HepG2 (cell line): ENCODE data around the gene MBD5. TPM values are rescaled to one million over a fixed set of nuclear protein-coding genes. Genes with fewer than 3 reads are reported as not detected.

Experiments used
- AGO2 ChIP-seq: fragments of 200-400 bp; formaldehyde crosslinking; optimal IDR thresholded peaks from 2 replicates; pipeline ENCODE3; 2017; ENCODE audit warnings: mild to moderate bottlenecking, low read depth, low read length, moderate library complexity
- ATAD3A ChIP-seq: sonication (generic); formaldehyde crosslinking; IDR thresholded peaks from 2 replicates; pipeline ENCODE4 v1.4.0; 2020; ENCODE audit warnings: missing genetic modification reagents
- CSRNP2 ChIP-seq: sonication (generic); formaldehyde crosslinking; conservative IDR thresholded peaks from 2 replicates; pipeline ENCODE4 v1.8.0; 2022; ENCODE audit warnings: low read depth, missing genetic modification reagents
- EHMT2 ChIP-seq: fragments of 200-600 bp; sonication (generic); IDR thresholded peaks from 2 replicates; pipeline ENCODE4 v1.7.0; 2017; ENCODE audit warnings: antibody characterized with exemption, low read depth, low read length, borderline replicate concordance
- GFI1 ChIP-seq: sonication (generic); formaldehyde crosslinking; IDR thresholded peaks from 2 replicates; pipeline ENCODE4 v1.5.0; 2020; ENCODE audit warnings: missing genetic modification reagents, mild to moderate bottlenecking, borderline replicate concordance
- IKZF4 ChIP-seq: sonication (generic); formaldehyde crosslinking; IDR thresholded peaks from 2 replicates; pipeline ENCODE4 v1.5.1; 2020; ENCODE audit warnings: borderline replicate concordance, mild to moderate bottlenecking, low read depth, missing genetic modification reagents; ENCODE audit errors: not compliant biosample characterization
- NFE2 ChIP-seq: sonication (generic); formaldehyde crosslinking; IDR thresholded peaks from 2 replicates; pipeline ENCODE4 v1.4.0; 2020; ENCODE audit warnings: missing genetic modification reagents
- NR2F6 ChIP-seq, 2 experiments: IDR thresholded peaks; 2 replicates each; pipeline ENCODE4 v1.6.1; 2016; ENCODE audit warnings: antibody characterized with exemption in 1 of 2, mild to moderate bottlenecking in 1 of 2
- RXRB ChIP-seq: IDR thresholded peaks from 2 replicates; pipeline ENCODE4 v1.6.1; 2016; ENCODE audit warnings: borderline replicate concordance, missing genetic modification reagents, missing compliant biosample characterization
- SAFB2 ChIP-seq: sonication (generic); formaldehyde crosslinking; IDR thresholded peaks from 2 replicates; pipeline ENCODE4 v1.5.1; 2020; ENCODE audit warnings: missing genetic modification reagents, low read depth, mild to moderate bottlenecking, borderline replicate concordance
- SNAPC4 ChIP-seq: sonication (generic); formaldehyde crosslinking; IDR thresholded peaks from 2 replicates; pipeline ENCODE4 v1.4.0; 2020; ENCODE audit warnings: mild to moderate bottlenecking, missing genetic modification reagents
- STAT5B ChIP-seq: sonication (generic); formaldehyde crosslinking; IDR thresholded peaks from 2 replicates; pipeline ENCODE4 v1.4.0; 2020; ENCODE audit warnings: missing genetic modification reagents
- SUZ12 ChIP-seq: fragments of 150-350 bp; IDR thresholded peaks from 2 replicates; pipeline ENCODE4 v1.6.1; 2014; ENCODE audit warnings: low read depth, low read length
- ZKSCAN8 ChIP-seq: IDR thresholded peaks from 2 replicates; pipeline ENCODE4 v1.6.1; 2016; ENCODE audit warnings: borderline replicate concordance, missing genetic modification reagents, missing compliant biosample characterization
- ZNF326 ChIP-seq: sonication (generic); formaldehyde crosslinking; IDR thresholded peaks from 2 replicates; pipeline ENCODE4 v1.4.0; 2020; ENCODE audit warnings: missing genetic modification reagents, borderline replicate concordance
- ZNF512B ChIP-seq: sonication (generic); formaldehyde crosslinking; IDR thresholded peaks from 2 replicates; pipeline ENCODE4 v1.5.1; 2020; ENCODE audit warnings: missing genetic modification reagents, mild to moderate bottlenecking, borderline replicate concordance
- ZNF7 ChIP-seq: IDR thresholded peaks from 2 replicates; pipeline ENCODE4 v1.6.1; 2016; ENCODE audit warnings: missing biosample characterization, missing genetic modification reagents
- ZZZ3 ChIP-seq: sonication (generic); formaldehyde crosslinking; IDR thresholded peaks from 2 replicates; pipeline ENCODE4 v1.4.0; 2020; ENCODE audit warnings: missing genetic modification reagents, mild to moderate bottlenecking, borderline replicate concordance
- polyA plus RNA-seq, 8 experiments: library from polyadenylated mRNA; depleted of rRNA in 3 of 8; stranded (reverse) in 7 of 8; unstranded in 1 of 8; fragments of >200 nt; fragmentation: Illumina TruSeq in 4 of 8; extraction: Trizol in 4 of 8; gene quantifications; 2 replicates each; pipeline versions ENCODE4 v1.2.1 to v1.2.3, GENCODE V29; 2011 to 2016; ENCODE audit warnings: low read depth in 4 of 8, missing spikeins in 1 of 8, mixed read lengths in 1 of 8; ENCODE audit not compliant: insufficient read depth in 1 of 8
- total RNA-seq, 5 experiments: library from RNA; depleted of rRNA; stranded (reverse); fragments of >200 nt; fragmentation: Illumina TruSeq; extraction: Trizol; gene quantifications; 2 replicates each; pipeline ENCODE4 v1.2.3, GENCODE V29; 2016; ENCODE audit warnings: low read depth in 1 of 5

The MBD5 gene
- total and polyA plus RNA-seq, 2 of the 13 experiments (the other 11 are each of a cell fraction or from before 2014, with no cell fraction given): 13.5 to 26.4 TPM

GRCh38 chr2:148509288-148509902 lies 488.5 kb downstream of the MBD5 start (continued):
- TF ChIP-seq CSRNP2 (CRISPR knock-in tag) (no peak), RXRB (CRISPR knock-in tag) (peak; percentile 48; the same call in 1 of the 2 replicates), ZNF7 (CRISPR knock-in tag) (no peak; the same call in 1 of the 2 replicates), NFE2 (no peak), SAFB2 (no peak), NR2F6 (IDR thresholded peaks at IDR 0.05) (peak; percentile 35; the same call in 1 of the 2 replicates), NR2F6 (CRISPR knock-in tag; IDR thresholded peaks at IDR 0.05) (no peak; the same call in none of the 2 replicates), ZNF326 (CRISPR knock-in tag) (no peak), STAT5B (CRISPR knock-in tag) (no peak), EHMT2 (peak; percentile 62; the same call in 1 of the 2 replicates), SNAPC4 (CRISPR knock-in tag) (no peak), SUZ12 (no peak), IKZF4 (CRISPR knock-in tag) (peak; percentile 49), ZNF512B (peak; percentile 24; the same call in 1 of the 2 replicates), ZKSCAN8 (CRISPR knock-in tag) (peak; percentile 92; the same call in 1 of the 2 replicates), AGO2 (no peak), ZZZ3 (CRISPR knock-in tag) (no peak), GFI1 (CRISPR knock-in tag) (no peak), ATAD3A (no peak)
